ENCODE data around the gene GYS1. TPM values are rescaled to one million over a fixed set of nuclear protein-coding genes. Genes with fewer than 3 reads are reported as not detected.

Gene GYS1
- total RNA-seq, 4 donors from 2014 or later: 26.4 to 42.0 (median 31.6) TPM

- Histone ChIP-seq H3K27me3 (no peaks in the 10 kb centered on the region), H3K4me3 (peak within 1 kb of the TSS; percentile 60), H3K36me3 (no peaks in the 10 kb centered on the region), H3K9me3 (no peaks in the 10 kb centered on the region), H3K27ac (peak within 1 kb of the TSS; percentile 49), H3K4me1 (peaks cover 18% of the 10 kb centered on the region)
- TF ChIP-seq POLR2AphosphoS5 (IDR thresholded peaks at IDR 0.05) (peak; percentile 8 to 92 (median 30)), POLR2A (IDR thresholded peaks at IDR 0.05) (peak in 1 of 2 donors; percentile 35), CTCF (IDR thresholded peaks at IDR 0.05) (no peak), EP300 (IDR thresholded peaks at IDR 0.05) (no peak)
- WGBS: 0% methylated on average over 5 of the region's 71 CpGs
- peak; percentile 96 to 97 for DNase-seq (ENCODE audit: low spot score in 2 of 2)
Observed at GRCh38 chr19:48954595-48955307, 38.4 kb downstream of the GYS1 start, which contains the start of gene BAX. TSS of gene BAX (plus strand) at chr19:48954875. CDS start at chr19:48954929, 54 bp downstream.

GRCh38 chr19:48953990-48954594 is 39.0 kb downstream of the GYS1 start:
- Histone ChIP-seq H3K4me1 (peaks cover 18% of the 10 kb centered on the region), H3K36me3 (no peaks in the 10 kb centered on the region), H3K4me3 (peak overlapping the region; percentile 60), H3K27me3 (no peaks in the 10 kb centered on the region), H3K27ac (peak overlapping the region; percentile 49), H3K9me3 (no peaks in the 10 kb centered on the region)
- DNase-seq (ENCODE audit: low spot score in 2 of 2): no peak
- WGBS: 58% methylated on average over 11 of the region's 11 CpGs
- TF ChIP-seq POLR2AphosphoS5 (IDR thresholded peaks at IDR 0.05) (no peak), CTCF (IDR thresholded peaks at IDR 0.05) (no peak), POLR2A (IDR thresholded peaks at IDR 0.05) (no peak), EP300 (IDR thresholded peaks at IDR 0.05) (no peak)

GRCh38 chr19:48953141-48953540 is 40.0 kb downstream of the GYS1 start:
- Histone ChIP-seq H3K4me1 (peaks cover 18% of the 10 kb centered on the region), H3K27me3 (no peaks in the 10 kb centered on the region), H3K4me3 (no peak overlapping the region), H3K9me3 (no peaks in the 10 kb centered on the region), H3K27ac (no peak overlapping the region), H3K36me3 (no peaks in the 10 kb centered on the region)
- WGBS: 82% methylated on average over 4 of the region's 4 CpGs
- no peak for DNase-seq (ENCODE audit: low spot score in 2 of 2)
- TF ChIP-seq POLR2AphosphoS5 (IDR thresholded peaks at IDR 0.05): no peak
- TF ChIP-seq CTCF (IDR thresholded peaks at IDR 0.05): no peak
- TF ChIP-seq EP300 (IDR thresholded peaks at IDR 0.05): no peak
- no peak for TF ChIP-seq POLR2A (IDR thresholded peaks at IDR 0.05)

GRCh38 chr19:48950830-48951519 is 42.1 kb downstream of the GYS1 start:
- no peaks in the 10 kb centered on the region for H3K27me3 ChIP-seq
- no peak for DNase-seq (ENCODE audit: low spot score in 2 of 2)
- no peaks in the 10 kb centered on the region for H3K36me3 ChIP-seq
- 65% methylated on average over 9 of the region's 9 CpGs for WGBS
- no peaks in the 10 kb centered on the region for H3K9me3 ChIP-seq
- H3K4me1 ChIP-seq: peaks cover 14% of the 10 kb centered on the region
- TF ChIP-seq POLR2AphosphoS5 (IDR thresholded peaks at IDR 0.05): no peak
- TF ChIP-seq POLR2A (IDR thresholded peaks at IDR 0.05): no peak
- TF ChIP-seq CTCF (IDR thresholded peaks at IDR 0.05): no peak
- no peak for TF ChIP-seq EP300 (IDR thresholded peaks at IDR 0.05)
- no peak overlapping the region for H3K4me3 ChIP-seq
- no peak overlapping the region for H3K27ac ChIP-seq

GRCh38 chr19:48950159-48950558 is 43.0 kb downstream of the GYS1 start:
- 66% methylated on average over 3 of the region's 3 CpGs for WGBS
- no peak for TF ChIP-seq POLR2AphosphoS5 (IDR thresholded peaks at IDR 0.05)
- TF ChIP-seq CTCF (IDR thresholded peaks at IDR 0.05): no peak
- TF ChIP-seq EP300 (IDR thresholded peaks at IDR 0.05): no peak
- no peak for TF ChIP-seq POLR2A (IDR thresholded peaks at IDR 0.05)
- no peak overlapping the region for H3K4me3 ChIP-seq

More at GRCh38 chr19:48950159-48950558, 43.0 kb downstream of the GYS1 start:
- H3K27ac ChIP-seq: no peak overlapping the region
- H3K27me3 ChIP-seq: no peaks in the 10 kb centered on the region
- DNase-seq (ENCODE audit: low spot score in 2 of 2): no peak
- H3K4me1 ChIP-seq: peaks cover 6% of the 10 kb centered on the region
- H3K9me3 ChIP-seq: no peaks in the 10 kb centered on the region
- H3K36me3 ChIP-seq: no peaks in the 10 kb centered on the region

All from suprapubic skin (tissue), 4 donors.